Endothelial cell of umbilical vein (primary cell): ENCODE measurements around the gene LCA5L. TPM values are rescaled to one million over a fixed set of nuclear protein-coding genes. Genes with fewer than 3 reads are reported as not detected.
A peak's percentile ranks its signal among the peaks of the same experiment; 100 is the strongest.
"Not testable (repeated sequence)": the region's sequence is repeated elsewhere in the genome, so short reads cannot be mapped to it uniquely, and the experiment has no call there.

Experiments
- BruUV-seq: library from RNA; stranded (reverse); fragments of 400-500 nt; replicated peaks from 2 replicates; lab custom pipeline; 2021; lab: Mats Ljungman, UMichigan
- CTCF ChIA-PET: fragments of 300-600, 350-600 bp; sonication (Branson Sonifier 250); formaldehyde crosslinking; loops from one replicate; lab custom pipeline; 2021; ENCODE audit warnings: antibody characterized with exemption, inconsistent platforms; lab: Charles Lee
- POLR2A ChIA-PET: fragments of 300-600, 350-600 bp; sonication (Branson Sonifier 250); formaldehyde crosslinking; loops from one replicate; lab custom pipeline; 2021; ENCODE audit warnings: antibody characterized with exemption, inconsistent platforms; lab: Charles Lee
- DNase-seq: peaks from one replicate; pipeline ENCODE4 v3.0.0-alpha.2; 2011; ENCODE audit warnings: low read depth, low spot score
- FAIRE-seq: peaks from 2 replicates; lab custom pipeline; 2011; peaks lifted over from hg19 to GRCh38; lab: Jason Lieb, UNC
- H2AFZ ChIP-seq: 2 replicates; pipeline ENCODE4 v1.6.0; 2012; ENCODE audit warnings: low read depth, low read length, control low read depth, inconsistent platforms
- H3K27ac ChIP-seq: 2 replicates; pipeline ENCODE4 v1.5.1; 2011; ENCODE audit warnings: low read depth, mild to moderate bottlenecking, control low read depth, low read length, moderate library complexity; ENCODE audit not compliant: insufficient read depth
- H3K27me3 ChIP-seq, 2 experiments: 2 replicates each; pipeline versions ENCODE4 v1.6.0 to v1.6.1; 2011; ENCODE audit warnings: low read length in 2 of 2, mixed read lengths in 1 of 2; ENCODE audit not compliant: control insufficient read depth in 2 of 2, insufficient read depth in 2 of 2
- H3K36me3 ChIP-seq, 2 experiments: 2 replicates in 1 of 2; 3 replicates in 1 of 2; pipeline ENCODE4 v1.5.1; 2011; ENCODE audit warnings: low read length in 2 of 2, mild to moderate bottlenecking in 1 of 2, moderate library complexity in 1 of 2; ENCODE audit not compliant: control insufficient read depth in 2 of 2, insufficient read depth in 2 of 2; ENCODE audit errors: extremely low read depth in 1 of 2
- H3K4me1 ChIP-seq: 3 replicates; pipeline ENCODE4 v1.5.1; 2011; ENCODE audit warnings: mild to moderate bottlenecking, low read length; ENCODE audit not compliant: control insufficient read depth, insufficient read depth; ENCODE audit errors: extremely low read depth
- H3K4me2 ChIP-seq: 2 replicates; pipeline ENCODE4 v1.6.1; 2011; ENCODE audit warnings: low read length, control low read depth, mixed read lengths; ENCODE audit not compliant: insufficient read depth
- H3K4me3 ChIP-seq, 3 experiments: fragments of 200-600 bp in 1 of 3; sonication (generic), shearing (Covaris generic) in 1 of 3; replicated peaks in 1 of 3; 2 replicates each; pipeline ENCODE4 v1.5.1; 2011 to 2016; ENCODE audit warnings: control low read depth in 3 of 3, low read length in 3 of 3, mild to moderate bottlenecking in 2 of 3, inconsistent platforms in 1 of 3, low read depth in 1 of 3, moderate library complexity in 1 of 3; ENCODE audit not compliant: insufficient read depth in 1 of 3
- H3K79me2 ChIP-seq: 2 replicates; pipeline ENCODE4 v1.6.0; 2012; ENCODE audit warnings: low read length, inconsistent platforms; ENCODE audit not compliant: control insufficient read depth, insufficient read depth
- H3K9ac ChIP-seq: replicated peaks from 2 replicates; pipeline ENCODE3; 2011; ENCODE audit warnings: low read length, control low read depth; ENCODE audit not compliant: insufficient read depth; ENCODE audit errors: extremely low read depth
- H3K9me1 ChIP-seq: replicated peaks from 3 replicates; pipeline ENCODE4 v1.6.0; 2011; ENCODE audit warnings: mild to moderate bottlenecking, low read length; ENCODE audit not compliant: control insufficient read depth, insufficient read depth; ENCODE audit errors: extremely low read depth
- H3K9me3 ChIP-seq: replicated peaks from 2 replicates; pipeline ENCODE4 v1.5.1; 2012; ENCODE audit warnings: low read length, inconsistent platforms; ENCODE audit not compliant: control insufficient read depth, insufficient read depth
- H4K20me1 ChIP-seq: replicated peaks from 2 replicates; pipeline ENCODE3; 2011; ENCODE audit warnings: mild to moderate bottlenecking, low read length; ENCODE audit not compliant: control insufficient read depth, insufficient read depth; ENCODE audit errors: extremely low read depth
- EZH2 ChIP-seq: IDR thresholded peaks from 2 replicates; pipeline ENCODE4 v1.6.1; 2012; ENCODE audit warnings: borderline replicate concordance, low read depth, mild to moderate bottlenecking, moderate library complexity, low read length, inconsistent platforms; ENCODE audit not compliant: severe bottlenecking
- FOS ChIP-seq: IDR thresholded peaks from 2 replicates; pipeline ENCODE4 v1.6.1; 2011; ENCODE audit warnings: mild to moderate bottlenecking, low read length, moderate library complexity, borderline replicate concordance; ENCODE audit not compliant: insufficient read depth
- GATA2 ChIP-seq: IDR thresholded peaks from 2 replicates; pipeline ENCODE4 v1.7.0; 2011; ENCODE audit warnings: low read depth, mild to moderate bottlenecking, moderate library complexity, mixed read lengths, low read length; ENCODE audit not compliant: insufficient read length, insufficient read depth
- JUN ChIP-seq: IDR thresholded peaks from 2 replicates; pipeline ENCODE4 v1.6.1; 2011; ENCODE audit warnings: borderline replicate concordance, low read depth; ENCODE audit not compliant: insufficient read length, insufficient read depth
- MAX ChIP-seq: IDR thresholded peaks from 2 replicates; pipeline ENCODE4 v1.6.1; 2011; ENCODE audit not compliant: insufficient read depth, insufficient read length
- MYC ChIP-seq: IDR thresholded peaks from one replicate; pipeline ENCODE4 v1.6.1; 2011; ENCODE audit warnings: mild to moderate bottlenecking, low read depth, low read length
- POLR2AphosphoS5 ChIP-seq: IDR thresholded peaks from 2 replicates; pipeline ENCODE4 v1.6.1; 2012; ENCODE audit warnings: low read depth, mild to moderate bottlenecking, control low read depth, low read length, moderate library complexity; ENCODE audit not compliant: insufficient read depth
- dilution Hi-C: fragments of 300-500 bp; cut with MboI; formaldehyde crosslinking; loops from one replicate; pipeline ENCODE4 v1.15.0; 2019; ENCODE audit warnings: low sequenced_read_pairs; ENCODE audit not compliant: extremely low pct_ligation_motif_present
- intact Hi-C: fragments of 100-400 bp; cut with micrococcal nuclease; formaldehyde crosslinking; loops from one replicate; pipeline ENCODE4 v1.10.0; 2022
- polyA plus RNA-seq, 4 experiments: library from polyadenylated mRNA; depleted of rRNA in 3 of 4; stranded (reverse) in 3 of 4; unstranded in 1 of 4; fragments of >200 nt; gene quantifications; 2 replicates each; pipeline versions ENCODE4 v1.2.1 to v1.2.3, GENCODE V29; 2011 to 2012; ENCODE audit warnings: missing spikeins in 1 of 4
- total RNA-seq: library from RNA; stranded (reverse); gene quantifications from 2 replicates; pipeline ENCODE4 v1.2.3, GENCODE V29; 2021

The LCA5L gene
- total and polyA plus RNA-seq, 2 donors (not counting 3 experiments of a cell fraction or from before 2014, with no cell fraction given): 0.26 to 1.0 TPM

- intact Hi-C loops (no loop called here), dilution Hi-C loops (no loop called here)
- POLR2A ChIA-PET: no interaction called here
- TF ChIP-seq FOS: peak; percentile 79
- peak; percentile 27 for TF ChIP-seq GATA2
- TF ChIP-seq POLR2AphosphoS5: peak; percentile 54
- peak; percentile 7 for TF ChIP-seq JUN
- TF ChIP-seq MYC: no peak
- no peak for TF ChIP-seq MAX
- no peak for TF ChIP-seq EZH2
- BruUV-seq: no TSS peak
- peaks cover 30% of the 10 kb centered on the region for H3K4me1 ChIP-seq
- H3K4me2 ChIP-seq: peak overlapping the region; percentile 9
- H3K9me3 ChIP-seq: no peaks in the 10 kb centered on the region
- H3K79me2 ChIP-seq: peaks cover 43% of the 10 kb centered on the region
- no peaks in the 10 kb centered on the region for H4K20me1 ChIP-seq
- no peaks in the 10 kb centered on the region for H3K27me3 ChIP-seq
- no peak overlapping the region for H2AFZ ChIP-seq
- no peaks in the 10 kb centered on the region for H3K9me1 ChIP-seq
- peak overlapping the region; percentile 18 for H3K27ac ChIP-seq
- H3K4me3 ChIP-seq: no peak overlapping the region
- CTCF ChIA-PET: interaction anchor here (1.0 to 1.4 kb wide), 3 partner anchors 35 to 57 kb away, joined by 3 to 4 read pairs (median 3); partner anchors contain the start of gene HMGN1
- H3K9ac ChIP-seq: no peak overlapping the region
- FAIRE-seq: no peak
- peak; percentile 45 for DNase-seq
- H3K36me3 ChIP-seq: no peaks in the 10 kb centered on the region
Measured at GRCh38 chr21:39384674-39385298, 60.8 kb downstream of the LCA5L start.

GRCh38 chr21:39382096-39382495 is 63.5 kb downstream of the LCA5L start:
- H3K4me3 ChIP-seq, H3K9me3 ChIP-seq, FAIRE-seq, H3K36me3 ChIP-seq, H3K27me3 ChIP-seq, CTCF ChIA-PET, dilution Hi-C loops, POLR2A ChIA-PET, intact Hi-C loops, DNase-seq, H3K27ac ChIP-seq, H3K9me1 ChIP-seq, H3K9ac ChIP-seq, H3K4me2 ChIP-seq, H2AFZ ChIP-seq, H4K20me1 ChIP-seq, BruUV-seq: not testable (repeated sequence)
- Histone ChIP-seq H3K4me1 (peaks cover 23% of the 10 kb centered on the region), H3K79me2 (peaks cover 33% of the 10 kb centered on the region)
